GM21447 (cell line): ENCODE data around the gene GBX1.

Experiments
- ATAC-seq: cut with Tn5 transposase; IDR thresholded peaks from one replicate; pipeline ENCODE4 v1.9.1; 2021; ENCODE audit not compliant: unreplicated experiment

Gene GBX1

DNA sequence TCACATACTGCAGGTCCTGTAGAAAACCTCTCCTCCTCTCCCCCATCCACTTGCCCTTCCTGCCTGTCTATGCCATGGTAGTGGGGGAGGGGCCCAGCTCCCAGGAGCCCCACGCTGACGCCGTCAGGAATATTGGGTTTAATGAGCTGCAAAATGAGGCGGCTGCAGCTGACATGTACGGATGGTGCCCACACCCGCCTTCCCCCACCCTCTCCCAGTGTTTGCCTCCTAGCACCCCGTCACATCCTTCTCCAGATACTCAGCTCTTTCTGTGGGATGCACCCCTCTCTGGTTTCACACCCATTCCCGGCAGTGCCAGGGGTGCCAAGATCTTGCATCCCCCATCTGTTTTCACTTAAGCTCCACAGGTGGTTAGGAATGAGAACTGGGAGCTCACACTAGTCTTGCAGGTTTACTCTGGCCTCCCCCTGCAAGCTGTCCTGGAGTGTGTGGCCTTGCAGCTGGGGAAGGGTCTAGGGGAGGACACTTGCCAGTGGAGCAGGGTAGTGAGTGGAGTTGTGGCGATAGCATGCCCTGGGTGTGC, 26.1 kb downstream of the GBX1 start:
- ATAC-seq = no peak

DNA sequence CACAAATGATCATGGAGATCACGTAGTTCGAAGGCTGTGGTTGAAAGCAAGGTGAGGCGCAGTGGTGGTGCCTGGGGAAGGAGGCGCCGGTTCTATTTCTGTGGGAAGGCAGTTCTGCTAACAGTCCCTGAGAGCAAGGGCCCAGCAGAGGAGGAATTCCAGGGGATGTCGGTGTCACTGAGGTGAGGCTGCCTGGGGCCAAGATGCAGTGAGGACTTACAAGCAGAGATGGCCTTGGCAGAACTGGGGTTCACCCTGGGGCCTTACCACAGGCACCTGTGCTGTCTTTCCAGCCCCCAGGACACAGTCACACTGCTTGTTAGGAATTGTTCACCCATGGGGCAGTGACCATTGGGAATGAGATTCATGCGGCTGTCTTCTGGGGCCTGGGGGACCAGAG, 26.7 kb downstream of the GBX1 start:
- no peak for ATAC-seq

DNA sequence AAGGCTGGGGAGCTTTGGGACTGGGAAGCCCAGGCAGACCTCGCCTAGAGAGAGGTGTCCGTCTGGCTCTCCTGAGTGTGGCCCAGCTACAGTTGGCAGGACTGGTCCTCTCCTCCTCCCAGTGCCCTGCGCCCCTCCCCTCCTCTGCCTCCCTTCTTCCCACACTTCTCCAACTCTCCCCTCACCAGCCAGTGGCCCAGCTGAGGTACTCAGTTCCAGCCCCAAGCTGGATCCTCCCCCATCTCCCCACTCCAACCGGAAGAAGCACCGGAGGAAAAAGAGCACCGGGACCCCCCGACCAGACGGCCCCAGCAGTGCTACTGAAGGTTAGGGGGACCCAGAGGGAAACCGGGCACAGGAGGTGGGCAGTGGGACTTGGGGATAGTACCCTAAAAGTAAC, 27.7 kb downstream of the GBX1 start:
- ATAC-seq = no peak

DNA sequence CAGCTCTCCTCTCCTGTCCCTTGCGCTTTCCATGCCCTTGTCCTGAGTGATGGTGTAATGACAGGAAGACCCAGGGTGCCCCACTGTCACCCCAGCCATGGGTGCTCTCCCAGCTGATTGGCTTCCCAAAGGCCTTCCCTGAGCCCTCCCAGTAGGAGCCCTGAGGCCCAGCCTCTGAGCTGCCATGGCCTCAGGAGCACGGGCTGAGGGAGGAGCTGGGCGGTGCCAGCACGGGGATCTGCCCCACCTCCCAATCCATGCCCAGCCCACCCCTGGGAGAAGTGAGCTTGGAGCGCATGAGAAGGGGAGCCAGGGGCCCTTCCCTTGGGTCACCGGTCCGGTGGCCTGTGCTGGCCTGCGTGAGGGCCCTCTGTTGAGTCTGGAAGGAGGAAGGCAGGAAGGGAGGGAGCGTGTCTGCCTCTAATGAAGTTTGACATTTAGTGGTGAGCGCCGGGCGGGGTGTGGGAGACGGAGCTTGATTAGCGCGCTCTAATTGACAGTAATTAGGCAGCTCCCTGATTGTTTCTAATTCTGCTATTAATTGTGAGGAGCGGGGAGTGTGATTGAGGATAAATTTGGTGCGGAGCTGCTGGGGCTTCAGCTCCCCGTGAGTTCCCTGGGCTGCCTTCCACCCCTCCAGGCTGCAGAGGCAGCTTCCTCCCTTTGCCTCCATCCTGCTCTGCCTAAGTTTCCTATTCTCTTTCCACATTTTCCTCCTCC, 28.3 kb downstream of the GBX1 start:
- ATAC-seq = no peak

- no peak for ATAC-seq
Measured at GRCh38 chr7:151138153-151138851, 29.2 kb downstream of the GBX1 start.

GRCh38 chr7:151137791-151138152, 29.7 kb downstream of the GBX1 start:
- ATAC-seq = no peak

DNA sequence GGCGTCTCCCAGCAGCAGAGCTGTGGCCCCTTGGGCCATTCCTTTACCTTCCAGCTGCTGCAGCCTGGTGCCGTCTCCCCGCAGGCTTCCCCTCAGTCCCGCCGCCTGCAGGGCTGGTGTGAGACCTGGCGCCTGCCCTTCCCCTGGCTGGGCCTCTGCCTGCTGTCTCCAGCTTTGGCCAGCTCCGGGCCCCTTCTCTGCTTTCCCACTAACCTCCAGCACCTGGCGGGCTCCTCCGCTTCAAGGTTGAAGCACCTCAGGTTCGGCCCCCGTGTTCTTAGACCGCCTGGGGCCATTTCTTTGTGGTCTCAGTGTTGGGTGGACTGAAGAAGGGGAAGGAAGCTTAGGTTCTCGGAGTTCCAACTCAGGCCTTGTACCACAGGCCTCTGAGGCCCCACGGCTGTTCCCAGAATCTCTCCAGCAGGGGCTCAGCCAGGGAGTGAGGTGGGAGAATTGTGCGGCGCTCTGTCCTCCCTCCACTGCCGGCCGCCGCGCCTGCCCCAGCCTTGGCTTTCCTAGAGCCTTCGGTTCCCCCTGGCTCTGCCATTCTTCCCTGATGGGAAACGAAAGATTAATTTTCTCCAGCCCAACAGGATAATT, 30.3 kb downstream of the GBX1 start:
- ATAC-seq = no peak

DNA sequence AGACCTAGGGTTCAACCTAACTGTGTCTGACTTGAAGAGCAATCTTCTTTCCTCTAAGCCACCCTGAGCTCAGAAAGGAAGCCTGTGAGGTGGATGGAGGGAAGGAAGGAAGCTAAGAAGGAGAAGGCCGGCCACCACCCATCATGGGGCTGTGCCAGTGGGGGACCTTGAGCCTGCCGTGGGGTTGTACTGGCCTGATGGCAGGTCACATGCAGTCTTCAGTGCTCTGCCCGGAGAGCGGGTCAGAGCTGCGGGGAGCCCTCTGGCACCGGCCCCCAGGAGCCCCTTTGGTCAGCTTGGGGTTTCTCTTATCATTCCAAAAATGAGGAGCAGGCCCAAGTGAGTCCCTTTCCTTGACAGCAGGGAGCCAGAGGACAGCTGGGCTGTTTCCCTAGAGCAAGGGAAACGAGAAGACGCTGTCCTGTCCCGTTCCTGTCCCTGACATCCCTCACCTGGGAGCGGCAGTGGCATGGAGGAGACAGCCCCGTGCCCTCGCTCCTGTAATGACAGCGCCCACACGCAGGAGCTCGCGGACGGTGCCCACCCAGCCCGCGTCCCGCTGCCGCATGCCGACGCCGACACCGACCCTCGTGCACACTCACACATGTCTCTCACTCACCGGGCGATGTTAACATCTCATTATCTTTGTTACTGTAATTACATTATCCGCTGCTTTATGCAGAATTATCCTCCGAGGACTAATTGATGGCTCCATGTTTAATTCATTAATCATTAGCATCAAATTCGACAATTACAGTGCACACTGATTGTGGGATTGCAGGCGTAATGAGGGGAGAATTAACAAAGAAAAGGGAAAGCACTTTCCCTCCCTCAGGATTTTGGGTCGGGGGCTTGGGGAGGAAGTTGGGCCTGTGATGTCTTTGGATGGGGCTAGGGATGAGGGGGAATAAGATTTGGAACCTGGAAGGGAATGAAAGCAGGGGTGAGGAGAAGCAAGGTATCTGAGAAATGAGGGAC, 31.3 kb downstream of the GBX1 start:
- no peak for ATAC-seq

DNA sequence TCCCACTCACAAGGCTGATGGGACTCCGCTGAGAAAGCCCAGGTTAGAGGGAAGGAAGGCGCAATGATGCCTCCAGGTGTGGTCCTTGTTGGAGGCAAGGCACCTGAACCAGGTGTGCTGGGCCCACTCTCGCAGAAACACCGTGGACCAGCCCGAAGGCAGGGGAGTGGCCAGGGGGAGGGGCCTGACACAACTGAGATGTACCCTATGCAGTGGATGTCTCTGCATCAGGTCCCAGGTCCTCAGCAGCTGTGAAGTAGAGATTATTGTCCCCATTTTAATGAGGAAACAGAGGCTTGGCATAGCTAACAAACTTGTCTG, 32.0 kb downstream of the GBX1 start:
- ATAC-seq = no peak

DNA sequence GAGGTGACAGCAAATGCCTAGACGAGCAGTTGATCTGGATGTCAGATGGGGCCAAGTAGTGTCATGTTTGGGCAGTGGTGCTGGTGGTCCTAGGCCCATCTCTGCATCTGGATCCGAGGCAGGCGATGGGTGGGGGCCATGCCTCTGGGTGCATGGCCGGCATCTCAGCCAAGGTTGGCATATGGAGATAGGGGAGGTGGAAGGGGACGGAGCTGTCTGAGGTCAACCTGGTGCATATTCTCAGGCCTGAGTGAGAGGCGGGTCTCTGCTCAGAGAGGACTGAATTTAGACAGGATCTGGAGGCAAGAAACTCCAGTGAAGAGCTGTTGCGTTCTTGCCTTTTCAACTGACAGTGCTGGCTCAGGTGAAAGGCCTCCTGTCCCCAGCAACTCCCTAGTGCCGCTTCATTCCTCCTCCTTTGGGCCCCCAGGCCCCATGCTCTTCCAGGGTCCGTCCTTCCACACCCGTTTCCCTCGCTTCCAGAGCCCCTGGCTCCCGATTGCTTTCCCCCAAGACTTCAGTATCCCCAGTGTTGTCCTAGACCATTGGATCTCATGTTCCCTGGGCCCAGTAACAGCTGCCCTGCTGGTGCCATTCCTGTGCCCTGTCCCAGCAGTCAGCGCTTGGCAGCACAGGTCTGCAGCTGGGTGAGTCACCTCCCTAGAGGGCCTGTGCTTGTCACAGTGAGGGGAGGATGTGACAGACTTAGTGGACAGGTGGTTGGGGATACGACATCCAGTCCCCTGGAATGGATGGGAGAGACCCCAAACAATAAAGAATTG, 32.6 kb downstream of the GBX1 start:
- no peak for ATAC-seq

- no peak for ATAC-seq
Measured at GRCh38 chr7:151133986-151134742, 33.3 kb downstream of the GBX1 start.

GRCh38 chr7:151133266-151133985, 34.1 kb downstream of the GBX1 start:
- ATAC-seq = no peak

GRCh38 chr7:151132461-151133205, 34.9 kb downstream of the GBX1 start:
- ATAC-seq = no peak

DNA sequence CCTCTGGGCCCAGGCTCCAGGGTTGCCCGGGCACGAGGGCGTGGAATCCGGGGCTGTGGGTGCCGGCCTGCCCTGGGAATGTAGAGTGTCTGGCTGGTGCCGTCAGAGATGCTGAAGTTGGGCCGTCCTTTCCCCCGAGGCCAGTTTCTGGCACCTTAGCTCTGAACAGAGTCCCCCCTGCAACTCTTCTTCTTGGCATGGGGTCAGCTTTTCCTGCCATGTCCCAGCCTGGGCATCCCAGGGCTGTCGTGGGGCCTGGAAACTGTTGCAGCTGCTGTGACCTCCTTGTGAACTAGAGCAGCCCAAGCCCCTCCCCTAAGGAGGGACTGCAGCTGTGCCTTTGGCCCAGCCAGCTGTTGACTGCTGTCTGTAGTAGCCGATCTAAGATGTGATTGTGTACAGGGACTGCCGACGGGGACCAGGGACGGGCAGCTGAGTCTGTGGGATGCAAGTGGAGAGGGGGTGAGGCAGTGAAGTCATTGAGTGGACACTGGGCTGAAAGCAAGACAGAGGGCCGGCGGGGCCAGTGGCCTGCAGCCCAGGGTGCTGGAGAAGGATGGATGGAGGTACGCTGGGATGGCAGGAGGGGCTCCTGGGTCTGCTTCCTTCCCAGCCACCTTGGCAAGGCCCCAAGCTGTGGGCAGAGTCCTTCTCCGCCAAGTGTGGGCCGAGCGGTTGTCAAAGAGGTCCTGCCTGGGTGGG, 35.8 kb downstream of the GBX1 start:
- ATAC-seq = no peak

- no peak for ATAC-seq
Measured at GRCh38 chr7:151131224-151131591, 36.3 kb downstream of the GBX1 start.

DNA sequence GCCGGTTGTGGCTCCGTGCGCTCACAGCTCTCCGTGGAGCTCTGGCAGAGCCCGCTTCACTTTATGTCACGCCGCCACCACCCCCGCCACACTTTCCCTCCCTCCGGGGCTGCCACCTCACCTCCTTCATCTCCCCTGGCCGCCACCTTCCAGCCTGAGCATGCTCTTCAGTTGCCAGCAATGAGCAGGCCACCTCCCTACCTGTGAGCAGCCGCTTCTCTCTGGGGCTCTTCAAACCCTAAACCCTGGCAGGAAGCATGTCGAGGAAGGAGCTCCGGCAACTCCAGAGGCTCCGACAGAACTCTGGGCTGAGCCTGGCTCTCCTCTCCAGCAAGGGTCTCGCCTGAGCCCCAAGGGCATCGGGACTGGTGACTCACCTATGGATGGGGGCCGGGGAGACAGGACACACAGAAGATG, 36.7 kb downstream of the GBX1 start:
- ATAC-seq = no peak

DNA sequence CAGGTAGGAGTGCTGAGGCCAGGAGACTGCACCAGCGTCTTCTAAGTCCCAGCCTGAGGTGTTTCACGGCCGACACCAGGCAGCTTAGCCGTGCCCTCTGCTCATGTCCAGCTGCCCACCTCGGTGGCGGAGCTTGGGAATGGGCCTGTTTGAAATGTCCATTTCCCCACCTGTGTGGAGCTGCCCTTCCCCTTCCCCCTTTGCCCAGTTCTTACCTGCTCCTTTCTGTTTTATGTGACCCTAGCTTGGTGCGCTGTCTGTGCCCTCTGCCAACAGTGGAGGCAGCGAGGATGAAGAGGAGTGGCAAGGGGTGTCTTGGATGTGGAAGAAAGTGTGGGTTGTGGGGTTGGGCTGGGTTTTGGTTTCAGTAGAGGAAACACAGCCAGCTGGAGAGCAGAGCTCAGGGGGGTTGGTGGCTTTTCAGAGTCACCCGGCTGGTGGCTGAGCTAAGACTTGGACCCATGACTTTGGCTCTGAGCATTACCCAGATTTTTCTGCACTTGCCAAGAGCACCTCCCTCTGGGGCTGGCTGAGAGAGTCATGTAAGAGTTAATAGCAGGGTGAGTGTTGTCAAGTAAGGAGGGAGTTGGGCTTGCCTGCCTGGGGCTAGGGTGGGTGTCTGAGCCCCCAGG, 37.4 kb downstream of the GBX1 start:
- ATAC-seq = no peak
